D721Med (cell line): ENCODE results near the gene MYLK4.
A peak's percentile ranks its signal among the peaks of the same experiment; 100 is the strongest.

ENCODE experiments used
- DNase-seq: peaks from one replicate; pipeline ENCODE4 v3.0.0; 2011; ENCODE audit warnings: low spot score; ENCODE audit not compliant: insufficient read length
- FAIRE-seq: peaks from 2 replicates; lab custom pipeline; 2011; peaks lifted over from hg19 to GRCh38; lab: Jason Lieb, UNC
- CTCF ChIP-seq: IDR thresholded peaks from 2 replicates; pipeline ENCODE4 v1.5.1; 2012; ENCODE audit warnings: mild to moderate bottlenecking, control low read depth; ENCODE audit not compliant: insufficient read depth; ENCODE audit errors: missing control alignments

The MYLK4 gene

GRCh38 chr6:2794171-2794730, 43.5 kb upstream of the MYLK4 start:
- no peak for FAIRE-seq
- no peak for DNase-seq
- no peak for TF ChIP-seq CTCF

DNA sequence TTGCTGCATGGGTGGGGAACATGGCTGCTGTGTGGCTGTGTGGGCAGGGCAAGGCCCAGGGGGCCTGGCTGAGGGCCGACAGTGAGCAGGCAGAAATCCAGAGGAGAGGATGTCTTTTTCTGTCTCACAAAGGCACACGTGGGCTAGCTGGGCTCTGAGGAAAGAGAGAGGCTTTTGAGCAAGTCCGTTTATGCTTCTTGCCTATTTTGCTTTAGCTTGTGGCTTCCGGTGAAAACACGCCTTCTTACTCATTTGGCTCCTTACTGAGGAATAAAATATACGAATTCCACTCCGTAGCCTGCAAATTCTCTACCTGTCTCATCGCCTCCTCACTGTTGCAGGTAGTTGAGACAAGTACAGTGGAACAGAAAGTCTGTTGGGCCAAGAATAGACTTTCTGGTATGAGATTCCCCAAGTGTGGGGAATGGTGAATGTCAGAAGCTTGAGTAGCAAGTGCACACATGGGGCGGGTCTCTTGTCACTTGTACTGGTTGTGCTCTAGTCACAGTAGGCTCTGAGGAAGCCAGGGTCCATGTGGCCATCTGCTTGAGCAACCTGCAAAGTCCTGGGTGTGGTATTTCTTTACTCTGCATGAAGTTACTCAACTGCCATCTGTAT, 42.9 kb upstream of the MYLK4 start:
- no peak for FAIRE-seq
- TF ChIP-seq CTCF, result no peak
- no peak for DNase-seq

DNA sequence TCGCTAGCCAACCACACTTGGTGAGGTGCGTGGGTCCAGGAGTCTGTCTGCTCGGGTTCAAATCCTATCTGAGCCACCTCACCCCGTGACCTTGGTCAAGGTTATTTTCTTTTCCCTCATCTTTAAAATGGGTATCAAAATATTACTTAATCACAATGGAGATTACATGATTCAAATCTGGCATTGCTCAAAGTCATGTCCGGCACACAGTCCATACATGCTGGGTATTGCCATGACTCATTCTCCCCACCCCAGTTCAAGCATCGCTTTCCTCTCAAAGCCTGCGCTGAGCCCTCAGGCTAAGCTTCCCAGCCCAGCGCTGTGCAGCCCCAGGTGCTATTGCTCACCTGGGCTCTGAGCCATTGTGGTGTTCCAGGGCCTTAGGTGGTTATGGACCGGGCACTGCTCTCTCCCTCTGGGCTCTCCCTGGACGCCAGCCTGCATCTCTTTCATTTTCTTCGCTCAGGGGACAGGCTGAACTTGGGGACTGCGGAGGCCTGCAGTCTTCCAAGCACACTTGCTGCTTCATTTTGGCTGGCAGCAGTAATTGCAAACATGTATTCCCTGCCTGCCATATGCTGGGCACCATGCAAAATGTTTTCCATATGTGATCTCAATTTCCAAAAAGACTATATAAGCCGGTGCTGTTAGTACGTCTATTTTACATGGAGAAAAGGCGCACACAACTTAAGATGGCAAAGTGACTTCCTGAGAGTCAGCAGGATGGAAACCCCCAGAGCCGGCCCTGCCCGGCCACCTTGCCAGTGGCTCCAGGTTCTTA, 41.8 kb upstream of the MYLK4 start:
- TF ChIP-seq CTCF, result no peak

DNA sequence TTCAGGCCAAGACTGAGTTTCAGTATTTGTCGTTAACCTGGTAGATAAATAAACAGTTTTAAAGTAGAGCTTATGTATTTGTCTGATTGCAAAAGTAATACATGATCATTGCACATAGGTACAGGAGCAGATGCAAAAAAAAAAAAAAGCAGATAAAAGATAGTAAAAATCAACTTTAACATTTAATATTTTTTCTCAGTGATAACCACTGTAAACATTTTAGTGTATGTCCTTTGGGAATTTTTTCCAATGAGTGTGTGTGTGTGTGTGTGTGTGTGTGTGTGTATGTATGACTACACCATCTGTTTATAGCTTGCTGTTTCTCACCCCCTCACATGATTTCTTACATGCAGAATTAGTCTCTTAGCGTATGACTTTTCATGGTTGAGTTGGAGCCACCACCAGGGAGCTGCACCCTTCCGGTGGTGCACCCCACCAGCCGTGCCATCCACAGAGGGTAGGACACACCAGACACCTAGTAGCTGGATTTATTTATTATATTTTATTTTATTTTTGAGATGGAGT, 40.8 kb upstream of the MYLK4 start:
- DNase-seq (no peak), FAIRE-seq (no peak)
- TF ChIP-seq CTCF, result no peak

More for the DNA sequence above, 41.8 kb upstream of the MYLK4 start:
- no peak for DNase-seq
- no peak for FAIRE-seq

DNA sequence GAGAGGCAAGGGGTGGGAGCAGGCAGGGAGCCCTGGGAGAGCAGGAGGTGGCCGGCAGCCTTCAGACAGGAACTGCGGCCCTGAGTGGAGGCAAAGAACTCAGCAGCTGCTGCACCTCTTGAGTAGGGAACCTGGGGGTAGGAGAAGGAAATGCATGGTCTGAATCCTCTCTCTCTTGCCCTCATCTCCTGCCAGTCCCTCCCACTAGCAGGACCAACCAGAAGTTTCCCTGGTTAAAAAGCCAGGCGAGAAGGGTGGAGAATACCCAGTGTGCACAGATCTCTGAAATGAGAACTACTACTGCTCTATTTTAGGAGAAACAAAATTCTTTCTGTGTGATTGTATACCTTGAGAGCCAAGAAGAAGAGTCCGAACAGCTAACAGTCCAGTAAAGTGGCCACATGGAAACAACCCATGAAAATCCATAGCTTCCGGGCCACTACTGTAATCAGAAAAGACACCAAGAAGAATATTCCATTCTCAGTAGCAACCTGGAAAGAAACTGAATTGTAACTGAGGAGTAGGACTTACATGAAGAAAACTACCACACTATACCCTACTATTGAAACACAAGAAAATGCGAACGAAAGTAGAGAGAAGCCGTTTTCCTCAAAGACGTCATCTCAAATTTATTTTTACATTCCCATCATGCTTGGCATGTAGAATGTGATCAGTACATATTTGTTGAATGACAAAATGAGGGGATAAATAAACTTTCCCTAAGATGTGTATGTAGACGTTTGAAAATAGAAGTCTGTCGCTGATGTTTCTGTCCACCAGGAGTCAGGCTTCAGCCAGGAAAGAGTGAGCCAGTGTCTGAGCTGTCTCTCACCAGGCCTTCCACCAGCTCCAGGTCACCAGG, 40.1 kb upstream of the MYLK4 start:
- TF ChIP-seq CTCF, result peak; percentile 36
- FAIRE-seq (no peak), DNase-seq (no peak)

GRCh38 chr6:2786269-2786668, 35.5 kb upstream of the MYLK4 start:
- FAIRE-seq (no peak), DNase-seq (no peak)

More at GRCh38 chr6:2786269-2786668, 35.5 kb upstream of the MYLK4 start:
- TF ChIP-seq CTCF, result no peak
